ENCODE results near the gene WHRN.

DNA sequence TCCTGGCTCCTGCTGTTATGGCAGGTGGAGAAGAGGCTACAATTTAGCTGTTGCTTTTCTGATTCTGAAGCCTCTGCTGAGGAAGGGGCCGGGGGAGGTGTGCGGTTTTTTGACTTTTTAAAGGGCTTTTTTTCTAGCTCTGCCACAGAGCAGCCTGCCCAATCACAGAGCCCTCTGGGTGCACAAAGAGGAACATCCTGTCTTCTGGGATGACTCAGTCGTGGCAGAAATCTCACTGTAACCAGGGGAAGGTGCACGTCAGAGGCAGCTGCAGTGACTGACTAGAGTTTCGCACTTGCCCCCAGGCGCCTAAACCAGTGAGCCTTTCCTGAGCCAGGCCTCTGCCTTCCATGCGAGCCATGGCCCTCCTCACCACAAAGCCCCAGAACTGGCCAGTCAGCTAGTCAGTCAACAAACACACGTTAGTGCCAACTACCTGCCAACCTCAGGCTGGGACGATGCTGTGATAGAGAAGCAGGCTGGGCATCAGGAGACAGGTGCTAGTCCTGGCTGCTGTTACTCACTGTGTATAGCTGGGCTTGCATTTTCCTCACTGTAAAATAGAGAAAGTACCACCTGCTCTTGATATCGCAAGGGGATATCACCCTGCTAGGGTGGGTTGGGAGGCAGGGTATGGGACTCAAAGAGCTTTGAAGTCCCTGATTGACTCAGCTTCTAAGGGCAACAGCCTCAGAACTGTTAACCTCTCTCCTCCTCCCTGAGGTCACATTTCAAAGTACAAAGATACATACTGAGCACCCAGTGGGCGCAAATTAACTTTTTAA lies 119.7 kb downstream of the WHRN start:
- TF ChIP-seq RAD21 (conservative IDR thresholded peaks at IDR 0.05) (no peak), POLR2AphosphoS5 (IDR thresholded peaks at IDR 0.05) (no peak), TAF1 (IDR thresholded peaks at IDR 0.05; ENCODE audit: low read depth) (no peak)
- TF ChIP-seq, protein P1, sequence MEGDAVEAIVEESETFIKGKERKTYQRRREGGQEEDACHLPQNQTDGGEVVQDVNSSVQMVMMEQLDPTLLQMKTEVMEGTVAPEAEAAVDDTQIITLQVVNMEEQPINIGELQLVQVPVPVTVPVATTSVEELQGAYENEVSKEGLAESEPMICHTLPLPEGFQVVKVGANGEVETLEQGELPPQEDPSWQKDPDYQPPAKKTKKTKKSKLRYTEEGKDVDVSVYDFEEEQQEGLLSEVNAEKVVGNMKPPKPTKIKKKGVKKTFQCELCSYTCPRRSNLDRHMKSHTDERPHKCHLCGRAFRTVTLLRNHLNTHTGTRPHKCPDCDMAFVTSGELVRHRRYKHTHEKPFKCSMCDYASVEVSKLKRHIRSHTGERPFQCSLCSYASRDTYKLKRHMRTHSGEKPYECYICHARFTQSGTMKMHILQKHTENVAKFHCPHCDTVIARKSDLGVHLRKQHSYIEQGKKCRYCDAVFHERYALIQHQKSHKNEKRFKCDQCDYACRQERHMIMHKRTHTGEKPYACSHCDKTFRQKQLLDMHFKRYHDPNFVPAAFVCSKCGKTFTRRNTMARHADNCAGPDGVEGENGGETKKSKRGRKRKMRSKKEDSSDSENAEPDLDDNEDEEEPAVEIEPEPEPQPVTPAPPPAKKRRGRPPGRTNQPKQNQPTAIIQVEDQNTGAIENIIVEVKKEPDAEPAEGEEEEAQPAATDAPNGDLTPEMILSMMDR (IDR thresholded peaks at IDR 0.05; ENCODE audit: poor library complexity, severe bottlenecking) = no peak
- TF ChIP-seq, protein P2, sequence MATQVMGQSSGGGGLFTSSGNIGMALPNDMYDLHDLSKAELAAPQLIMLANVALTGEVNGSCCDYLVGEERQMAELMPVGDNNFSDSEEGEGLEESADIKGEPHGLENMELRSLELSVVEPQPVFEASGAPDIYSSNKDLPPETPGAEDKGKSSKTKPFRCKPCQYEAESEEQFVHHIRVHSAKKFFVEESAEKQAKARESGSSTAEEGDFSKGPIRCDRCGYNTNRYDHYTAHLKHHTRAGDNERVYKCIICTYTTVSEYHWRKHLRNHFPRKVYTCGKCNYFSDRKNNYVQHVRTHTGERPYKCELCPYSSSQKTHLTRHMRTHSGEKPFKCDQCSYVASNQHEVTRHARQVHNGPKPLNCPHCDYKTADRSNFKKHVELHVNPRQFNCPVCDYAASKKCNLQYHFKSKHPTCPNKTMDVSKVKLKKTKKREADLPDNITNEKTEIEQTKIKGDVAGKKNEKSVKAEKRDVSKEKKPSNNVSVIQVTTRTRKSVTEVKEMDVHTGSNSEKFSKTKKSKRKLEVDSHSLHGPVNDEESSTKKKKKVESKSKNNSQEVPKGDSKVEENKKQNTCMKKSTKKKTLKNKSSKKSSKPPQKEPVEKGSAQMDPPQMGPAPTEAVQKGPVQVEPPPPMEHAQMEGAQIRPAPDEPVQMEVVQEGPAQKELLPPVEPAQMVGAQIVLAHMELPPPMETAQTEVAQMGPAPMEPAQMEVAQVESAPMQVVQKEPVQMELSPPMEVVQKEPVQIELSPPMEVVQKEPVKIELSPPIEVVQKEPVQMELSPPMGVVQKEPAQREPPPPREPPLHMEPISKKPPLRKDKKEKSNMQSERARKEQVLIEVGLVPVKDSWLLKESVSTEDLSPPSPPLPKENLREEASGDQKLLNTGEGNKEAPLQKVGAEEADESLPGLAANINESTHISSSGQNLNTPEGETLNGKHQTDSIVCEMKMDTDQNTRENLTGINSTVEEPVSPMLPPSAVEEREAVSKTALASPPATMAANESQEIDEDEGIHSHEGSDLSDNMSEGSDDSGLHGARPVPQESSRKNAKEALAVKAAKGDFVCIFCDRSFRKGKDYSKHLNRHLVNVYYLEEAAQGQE (IDR thresholded peaks at IDR 0.05; ENCODE audit: borderline replicate concordance) = no peak

Measured in neural cell (in vitro differentiated cells).